ENCODE results near the gene ATRN.

Gene ATRN

GRCh38 chr20:3679749-3680700 is 209.2 kb downstream of the ATRN start:
- in situ Hi-C loops (cut with HindIII; ENCODE audit: low sequenced_read_pairs) = no loop called here
- TF ChIP-seq CTCF (IDR thresholded peaks at IDR 0.05; ENCODE audit: low read depth, low read length, missing control alignments) = no peak
- H3K4me3 ChIP-seq (ENCODE audit: low read depth, low read length) = peak overlapping the region; percentile 48
- peak; percentile 33 for DNase-seq (ENCODE audit: low read depth)

- in situ Hi-C loops (cut with HindIII; ENCODE audit: low sequenced_read_pairs) = no loop called here
- no peak for TF ChIP-seq CTCF (IDR thresholded peaks at IDR 0.05; ENCODE audit: low read depth, low read length, missing control alignments)
- H3K4me3 ChIP-seq (ENCODE audit: low read depth, low read length) = peak overlapping the region; percentile 48
- no peak for DNase-seq (ENCODE audit: low read depth)
These were observed 210.0 kb downstream of the ATRN start for GRCh38 chr20:3680701-3681351.

GRCh38 chr20:3681352-3681930 is 210.6 kb downstream of the ATRN start:
- peak overlapping the region; percentile 48 for H3K4me3 ChIP-seq (ENCODE audit: low read depth, low read length)
- no peak for TF ChIP-seq CTCF (IDR thresholded peaks at IDR 0.05; ENCODE audit: low read depth, low read length, missing control alignments)
- no peak for DNase-seq (ENCODE audit: low read depth)
- in situ Hi-C loops (cut with HindIII; ENCODE audit: low sequenced_read_pairs) = no loop called here

- no peak for DNase-seq (ENCODE audit: low read depth)
- H3K4me3 ChIP-seq (ENCODE audit: low read depth, low read length) = peak within 1 kb of the TSS; percentile 48
- no peak for TF ChIP-seq CTCF (IDR thresholded peaks at IDR 0.05; ENCODE audit: low read depth, low read length, missing control alignments)
- in situ Hi-C loops (cut with HindIII; ENCODE audit: low sequenced_read_pairs) = no loop called here
These were observed 211.3 kb downstream of the ATRN start, which contains the start of gene ADAM33 for GRCh38 chr20:3681931-3682781. TSS of gene ADAM33 (minus strand) at chr20:3682010. CDS start at chr20:3682004, 6 bp downstream.

- in situ Hi-C loops (cut with HindIII; ENCODE audit: low sequenced_read_pairs) = no loop called here
- DNase-seq (ENCODE audit: low read depth) = no peak
- H3K4me3 ChIP-seq (ENCODE audit: low read depth, low read length) = no peak overlapping the region
- no peak for TF ChIP-seq CTCF (IDR thresholded peaks at IDR 0.05; ENCODE audit: low read depth, low read length, missing control alignments)
These were observed 214.5 kb downstream of the ATRN start for GRCh38 chr20:3685341-3685740.

- H3K4me3 ChIP-seq (ENCODE audit: low read depth, low read length) = no peak overlapping the region
- DNase-seq (ENCODE audit: low read depth) = no peak
- TF ChIP-seq CTCF (IDR thresholded peaks at IDR 0.05; ENCODE audit: low read depth, low read length, missing control alignments) = no peak
- in situ Hi-C loops (cut with HindIII; ENCODE audit: low sequenced_read_pairs) = no loop called here
These were observed 215.6 kb downstream of the ATRN start for GRCh38 chr20:3686421-3686820.
